ENCODE data around the gene LMOD1.
"Not testable (repeated sequence)": the region's sequence is repeated elsewhere in the genome, so short reads cannot be mapped to it uniquely, and the experiment has no call there.

LMOD1 gene

GRCh38 chr1:201946224-201946908 lies at the start of gene LMOD1:
TSS of gene LMOD1 (minus strand) at chr1:201946548. CDS start at chr1:201946340, 208 bp downstream.
- DNase-seq, result peak; percentile 54

DNA sequence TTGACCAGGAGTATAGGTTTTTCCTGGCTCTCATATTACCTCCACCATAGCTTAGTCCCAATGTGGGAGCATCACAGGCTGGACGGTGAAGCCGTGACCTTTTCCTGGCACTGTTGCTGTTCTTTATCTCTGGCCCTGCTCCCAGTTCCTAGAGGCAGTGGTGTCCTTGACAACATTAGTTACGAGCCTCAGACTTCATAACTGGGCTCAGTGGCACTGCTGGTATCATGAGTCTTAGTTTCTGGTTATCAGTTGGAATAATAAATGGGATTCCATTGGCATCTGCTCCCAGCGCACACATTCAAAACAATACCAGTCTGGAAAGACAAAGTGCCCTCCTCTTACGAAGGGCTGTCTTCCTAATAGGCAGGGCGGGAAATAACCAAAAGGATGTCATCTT lies 44.1 kb upstream of the LMOD1 start:
- no peak for DNase-seq

DNA sequence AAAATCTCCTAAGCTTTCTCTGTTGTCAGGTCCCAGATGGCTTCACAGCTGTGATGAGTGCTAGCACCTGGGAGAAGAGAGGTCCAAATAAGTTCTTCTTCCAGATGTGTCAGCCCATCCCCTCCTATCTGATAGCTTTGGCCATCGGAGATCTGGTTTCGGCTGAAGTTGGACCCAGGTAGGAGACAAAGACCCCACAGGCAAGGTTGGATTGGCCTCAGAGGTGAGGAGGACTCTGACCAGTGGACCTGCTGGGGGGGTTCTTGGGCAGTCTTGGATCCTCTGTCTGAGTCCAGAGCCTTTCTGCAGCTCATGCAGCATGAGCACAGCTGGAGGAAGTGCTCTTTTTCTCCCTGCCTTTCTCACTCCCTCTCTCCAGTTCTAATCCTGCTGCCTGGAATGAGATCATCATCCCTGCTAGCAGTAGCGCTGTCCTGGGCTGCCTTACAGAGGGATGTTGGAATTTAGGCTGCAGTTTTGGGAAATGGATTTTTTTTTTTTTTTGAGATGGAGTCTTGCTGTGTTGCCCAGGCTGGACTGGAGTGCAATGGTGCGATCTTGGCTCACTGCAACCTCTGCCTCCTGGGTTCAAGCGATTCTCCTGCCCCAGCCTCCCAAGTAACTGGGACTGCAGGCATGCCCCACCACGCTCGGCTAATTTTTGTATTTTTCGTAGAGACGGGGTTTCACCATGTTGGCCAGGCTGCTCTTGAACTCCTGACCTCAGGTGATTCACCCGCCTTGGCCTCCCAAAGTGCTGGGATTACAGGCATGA lies 43.2 kb upstream of the LMOD1 start:
- DNase-seq, result no peak

DNA sequence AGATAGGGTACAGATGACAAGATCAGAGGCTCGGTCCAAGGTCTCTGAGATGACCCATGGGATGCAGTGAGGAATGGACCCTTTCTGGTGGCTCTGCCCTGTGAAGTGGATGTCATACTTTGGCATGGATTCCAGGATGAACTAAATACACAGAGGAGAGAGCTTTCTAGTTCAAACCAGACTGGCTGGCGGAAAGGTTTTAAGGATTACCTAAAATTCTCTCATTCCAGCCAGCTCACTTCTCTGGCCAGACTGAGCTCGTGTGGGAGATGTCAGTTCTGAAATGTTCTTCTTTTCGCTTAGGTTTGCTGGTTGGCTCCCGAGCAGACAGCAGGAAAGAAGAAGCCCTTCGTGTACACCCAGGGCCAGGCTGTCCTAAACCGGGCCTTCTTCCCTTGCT lies 42.3 kb upstream of the LMOD1 start:
- no peak for DNase-seq

DNA sequence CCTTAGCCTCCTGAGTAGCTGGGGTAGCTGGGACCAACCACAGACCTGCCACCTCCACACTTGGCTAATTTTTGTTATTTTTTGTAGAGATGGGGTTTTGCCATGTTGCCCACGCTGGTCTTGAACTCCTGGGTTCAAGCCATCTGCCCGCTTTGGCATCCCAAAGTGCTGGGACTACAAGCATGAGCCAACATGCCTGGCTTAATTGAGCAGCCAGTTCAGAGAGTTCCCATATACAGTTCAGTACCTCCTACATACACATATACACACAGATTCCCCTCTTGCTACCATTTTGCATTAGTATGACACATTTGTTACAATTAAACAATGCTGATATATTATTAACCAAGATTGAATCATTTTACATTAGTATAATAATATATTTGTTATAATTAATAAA lies 39.0 kb upstream of the LMOD1 start:
- DNase-seq, result no peak

- DNase-seq, result no peak
Observed at GRCh38 chr1:201984446-201984845, 38.1 kb upstream of the LMOD1 start.

DNA sequence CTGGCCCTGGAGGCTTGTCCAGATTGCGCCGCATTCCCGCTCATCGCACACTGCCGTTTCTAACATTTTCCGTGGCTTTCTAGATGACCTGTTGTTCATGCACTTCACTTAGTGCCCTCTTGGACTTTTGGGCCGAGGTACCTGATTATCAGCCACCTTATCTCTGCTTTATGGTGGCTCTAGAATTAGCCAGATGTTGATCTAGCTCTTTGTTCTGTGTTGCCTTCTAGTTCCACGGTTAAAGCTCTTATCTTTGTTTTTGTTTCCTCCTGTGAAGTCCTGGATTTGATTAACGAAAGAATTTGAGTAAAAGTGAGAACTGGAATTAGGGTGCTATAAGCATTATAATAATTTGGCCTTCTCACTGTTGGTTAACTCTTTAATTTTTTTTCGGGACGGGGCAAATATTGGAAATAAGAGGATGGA lies 37.0 kb upstream of the LMOD1 start:
- no peak for DNase-seq

- peak; percentile 46 for DNase-seq
Observed at GRCh38 chr1:201982623-201983379, 36.5 kb upstream of the LMOD1 start, which contains the start of gene RNPEP. TSS of gene RNPEP (plus strand) at chr1:201982648. CDS start at chr1:201982667, 19 bp downstream.

DNA sequence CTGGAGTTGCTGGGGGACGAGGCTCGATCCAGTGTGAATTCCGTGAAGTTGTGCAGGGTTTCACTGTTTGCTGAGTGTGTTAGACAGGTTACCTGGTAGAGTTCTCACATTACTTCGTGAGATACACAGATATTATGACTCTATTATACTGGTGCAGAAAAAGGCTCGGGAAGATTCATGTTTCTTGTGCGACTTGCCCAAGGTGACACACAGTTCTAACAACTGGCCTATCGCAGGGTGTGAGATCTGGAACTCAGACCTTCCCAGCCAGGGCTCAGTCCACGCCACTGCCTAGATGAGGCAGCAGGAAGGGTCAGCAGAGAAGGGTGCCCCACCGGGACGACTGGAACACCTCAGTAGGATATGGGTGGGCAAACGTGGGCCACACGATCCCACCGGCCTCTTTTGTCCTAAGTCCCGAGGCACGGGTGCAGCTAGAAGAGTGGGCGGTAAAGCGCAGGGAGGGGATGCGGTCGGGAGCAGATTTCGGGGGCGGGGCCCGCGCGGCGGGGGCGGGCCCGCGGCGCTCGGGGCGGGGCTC lies 35.8 kb upstream of the LMOD1 start:
- peak; percentile 59 for DNase-seq

DNA sequence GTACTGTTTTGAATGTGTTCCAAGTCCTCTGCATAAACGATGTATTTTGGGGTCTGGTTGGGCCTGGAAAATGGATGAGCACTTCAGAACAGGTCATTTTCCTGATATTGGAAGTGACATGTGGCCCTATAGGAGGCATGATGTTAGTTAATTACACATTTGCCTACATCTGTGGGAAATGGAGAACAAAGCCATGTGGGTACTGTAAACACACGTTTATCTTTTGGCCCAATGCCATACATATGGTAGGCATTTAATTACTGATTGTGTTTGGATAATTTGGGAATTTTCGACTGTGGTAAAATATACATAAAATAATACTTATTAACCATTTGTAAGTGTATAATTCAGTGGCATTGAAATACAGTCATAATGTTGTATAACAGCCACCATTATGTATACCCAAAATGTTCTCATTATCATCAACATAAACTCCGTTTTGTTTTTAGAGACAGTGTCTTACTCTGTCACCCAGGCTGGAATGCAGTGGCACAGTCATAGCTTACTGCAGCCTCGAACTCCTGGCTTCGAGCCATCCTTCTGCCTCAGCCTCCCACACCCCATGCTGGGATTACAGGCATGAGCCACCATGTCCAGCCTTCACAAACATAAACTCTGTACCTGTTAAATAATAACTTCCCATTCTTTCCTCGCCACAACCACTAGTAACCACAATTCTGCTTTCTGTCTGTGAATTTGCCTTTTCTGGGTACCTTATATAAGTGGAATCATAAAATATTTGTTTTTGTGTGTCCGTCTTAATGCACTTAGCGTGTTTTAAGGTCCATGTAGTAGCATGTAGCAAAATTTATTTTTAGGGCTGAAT lies 24.2 kb upstream of the LMOD1 start:
- DNase-seq, result peak; percentile 64

DNA sequence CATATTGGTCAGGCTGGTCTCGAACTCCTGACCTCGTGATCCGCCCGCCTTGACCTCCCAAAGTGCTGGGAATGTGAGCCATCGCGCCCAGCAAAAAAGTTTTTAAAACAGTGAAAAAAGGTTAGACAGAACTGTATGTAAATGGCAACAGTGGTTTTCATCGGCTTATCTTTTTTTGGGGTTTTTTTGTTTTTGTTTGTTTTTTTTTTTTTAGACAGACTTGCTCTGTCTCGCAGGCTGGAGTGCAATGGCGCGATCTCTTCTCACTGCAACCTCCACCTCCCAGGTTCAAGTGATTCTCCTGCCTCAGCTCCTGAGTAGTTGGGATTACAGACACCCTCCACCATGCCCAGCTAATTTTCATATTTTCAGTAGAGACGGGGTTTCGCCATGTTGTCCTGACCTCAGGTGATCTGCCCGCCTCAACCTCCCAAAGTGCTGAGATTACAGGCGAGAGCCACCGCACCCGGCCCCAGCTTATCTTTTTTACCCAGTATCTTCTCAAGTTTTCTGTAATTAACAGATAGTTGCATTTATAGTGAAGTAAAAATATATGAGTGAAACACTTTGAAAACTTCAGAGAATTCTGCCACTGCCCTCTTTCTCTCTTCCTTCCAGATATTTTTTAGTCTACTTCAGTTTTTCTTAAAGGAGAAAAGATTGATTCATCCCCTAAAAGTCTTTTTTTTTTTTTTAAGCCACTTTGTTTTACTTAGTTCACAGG lies 22.0 kb upstream of the LMOD1 start:
- DNase-seq, result no peak

GRCh38 chr1:201966171-201966570 lies 19.8 kb upstream of the LMOD1 start:
- no peak for DNase-seq

GRCh38 chr1:201964261-201964660 lies 17.9 kb upstream of the LMOD1 start:
- DNase-seq, result no peak

GRCh38 chr1:201962382-201962781 lies 16.0 kb upstream of the LMOD1 start:
- not testable (repeated sequence) for DNase-seq

DNA sequence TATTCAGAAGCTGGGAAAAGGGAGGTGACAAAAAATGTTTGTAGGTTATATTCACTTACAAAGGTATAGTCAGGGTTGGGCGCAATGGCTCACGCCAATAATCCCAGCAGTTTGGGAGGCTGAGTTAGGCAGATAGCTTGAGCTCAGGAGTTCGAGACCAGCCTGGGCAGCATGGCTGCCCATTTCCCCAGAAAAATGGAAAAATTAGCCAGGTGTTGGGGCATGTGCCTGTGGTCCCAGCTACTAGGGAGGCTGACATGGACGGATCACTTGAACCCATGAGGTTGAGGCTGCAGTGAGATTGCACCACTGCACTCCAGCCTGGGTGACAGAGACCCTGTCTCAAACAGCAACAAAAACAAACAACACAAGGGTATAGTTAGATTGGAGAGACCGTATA lies 12.0 kb upstream of the LMOD1 start:
- no peak for DNase-seq

DNA sequence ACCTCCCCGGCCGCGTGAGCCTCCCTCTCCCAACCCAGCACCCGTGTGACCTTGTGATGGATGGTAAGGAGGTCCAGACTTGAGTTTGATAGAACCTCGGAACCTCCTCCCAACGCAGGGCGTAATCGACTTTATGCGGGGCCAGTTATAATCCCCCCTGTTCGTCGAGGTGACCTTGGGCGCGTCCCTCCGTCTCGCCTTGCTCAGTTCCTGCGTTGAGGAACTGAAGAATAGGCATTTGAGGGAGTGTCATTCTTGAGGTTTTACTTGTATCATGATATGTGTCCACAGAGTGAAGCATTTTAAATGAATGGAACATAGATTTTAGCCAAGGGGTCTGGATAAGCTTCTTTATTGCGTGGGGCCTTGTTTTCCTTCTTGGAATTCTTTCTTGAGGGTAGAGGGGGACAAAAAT lies 9.4 kb upstream of the LMOD1 start:
- DNase-seq, result peak; percentile 47

- peak; percentile 96 for DNase-seq
Observed at GRCh38 chr1:201955009-201955728, 8.8 kb upstream of the LMOD1 start, which contains the start of gene TIMM17A. TSS of gene TIMM17A (plus strand) at chr1:201955503. CDS start at chr1:201955527, 24 bp downstream.

DNA sequence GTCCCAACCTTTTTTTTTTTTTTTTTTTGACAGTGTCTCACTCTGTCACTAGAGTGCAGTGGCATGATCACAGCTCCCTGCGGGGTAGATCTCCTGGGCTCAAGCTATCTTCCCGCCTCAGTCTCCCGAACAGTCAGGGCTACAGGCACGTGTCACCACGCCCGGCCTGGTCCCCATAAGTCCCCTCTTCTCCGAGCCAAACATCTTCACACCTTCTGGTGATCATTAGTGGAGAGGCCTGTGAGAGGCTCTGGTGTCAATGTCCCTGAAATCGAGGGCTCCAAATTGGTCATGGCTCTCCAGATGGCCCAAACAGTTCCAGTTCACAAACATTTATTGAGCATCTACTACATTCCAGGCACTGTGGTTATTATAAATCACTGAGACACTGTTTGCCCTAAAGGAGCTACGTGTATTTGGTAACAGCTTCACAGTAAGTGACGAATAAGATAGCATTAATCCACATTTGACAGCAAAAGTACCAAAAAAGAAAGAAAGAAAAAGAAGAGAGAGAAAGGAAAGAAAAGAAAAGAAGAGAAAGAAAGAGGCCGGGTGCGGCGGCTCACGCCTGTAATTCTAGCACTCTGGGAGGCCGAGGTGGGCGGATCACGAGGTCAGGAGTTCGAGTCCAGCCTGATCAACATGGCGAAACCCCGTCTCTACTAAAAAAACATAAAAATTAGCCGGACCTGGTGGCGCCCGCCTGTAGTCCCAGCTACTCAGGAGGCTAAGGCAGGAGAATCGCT lies 8.1 kb upstream of the LMOD1 start:
- DNase-seq, result no peak

DNA sequence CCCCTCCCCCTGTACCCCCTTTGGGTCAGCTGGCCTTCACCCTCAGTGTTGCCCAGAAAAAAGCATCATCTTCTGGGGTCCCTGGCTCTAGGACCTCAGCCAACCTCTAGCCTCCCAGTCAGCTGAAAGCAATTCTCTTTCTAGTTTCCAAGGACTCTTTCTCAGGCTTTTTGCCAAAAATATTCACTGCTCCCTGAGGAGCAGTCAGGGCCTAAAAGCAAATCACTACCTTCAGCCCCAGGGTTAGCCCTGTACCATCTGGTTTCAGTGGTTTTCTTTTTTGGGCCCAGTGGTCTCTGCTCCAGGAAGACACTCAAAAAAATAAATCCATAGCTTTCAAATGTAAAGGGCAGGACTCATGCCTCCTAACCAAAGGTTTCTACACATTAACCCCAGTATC lies 3.1 kb upstream of the LMOD1 start:
- DNase-seq, result no peak

DNA sequence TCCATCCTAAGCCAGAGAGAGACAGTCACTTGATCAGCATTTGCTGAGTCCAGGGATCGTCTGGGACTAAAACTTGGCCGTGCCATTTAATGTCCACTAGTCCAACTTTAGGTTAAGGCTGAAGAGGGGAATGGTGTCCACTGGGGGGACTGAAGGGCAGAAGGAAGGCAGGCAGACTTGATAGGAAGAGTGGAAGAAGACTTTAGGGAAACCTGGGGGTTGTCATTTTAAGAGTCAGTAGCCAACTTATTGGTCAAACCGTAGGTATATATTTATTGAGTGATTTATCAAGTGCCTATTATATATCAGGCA lies 1.3 kb upstream of the LMOD1 start:
- DNase-seq, result no peak
